Uterus (tissue), 2 donors: ENCODE results near the gene TMCO4.

ENCODE experiments used
- POLR2A ChIP-seq, 2 donors: fragments of 450-650 bp; IDR thresholded peaks; one replicate each; pipeline ENCODE4 v1.6.1; 2016; ENCODE audit warnings: antibody characterized with exemption in 2 of 2, mild to moderate bottlenecking in 1 of 2, moderate library complexity in 1 of 2
- TF ChIP-seq, protein P1 (sequence below), 4 experiments: fragments of 200-600 bp in 2 of 4; fragments of 450-650 bp in 2 of 4; sonication (generic) in 2 of 4; IDR thresholded peaks; one replicate each; pipeline ENCODE4 v1.5.1; 2016 to 2019; ENCODE audit warnings: antibody characterized with exemption in 4 of 4, mild to moderate bottlenecking in 2 of 4, moderate library complexity in 1 of 4

DNA sequence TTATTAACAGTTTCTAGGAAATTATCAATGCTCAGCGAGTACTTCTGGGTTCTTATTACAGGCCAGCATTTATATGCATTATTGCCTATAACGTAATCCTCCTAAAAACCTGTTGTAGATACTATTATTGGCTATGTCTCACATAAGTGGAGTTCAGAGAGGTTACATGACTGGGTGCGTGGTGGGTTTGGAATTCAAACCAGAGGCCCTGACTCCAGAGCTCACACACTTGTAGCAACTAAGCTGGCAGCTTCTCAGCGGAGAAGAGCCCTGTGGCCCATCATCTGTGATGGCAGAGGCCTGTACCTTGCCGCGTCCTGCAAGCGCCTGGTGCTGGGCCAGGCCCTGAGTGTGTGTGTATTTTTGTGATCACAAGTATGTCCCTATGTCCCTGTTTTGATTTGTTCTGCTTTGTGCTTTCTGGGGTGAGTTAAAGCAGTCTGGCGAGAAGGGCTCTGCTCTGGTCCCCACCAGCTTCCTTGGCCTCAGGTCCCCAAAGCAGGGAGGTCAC is 68.3 kb downstream of the TMCO4 start:
- TF ChIP-seq, protein P1, sequence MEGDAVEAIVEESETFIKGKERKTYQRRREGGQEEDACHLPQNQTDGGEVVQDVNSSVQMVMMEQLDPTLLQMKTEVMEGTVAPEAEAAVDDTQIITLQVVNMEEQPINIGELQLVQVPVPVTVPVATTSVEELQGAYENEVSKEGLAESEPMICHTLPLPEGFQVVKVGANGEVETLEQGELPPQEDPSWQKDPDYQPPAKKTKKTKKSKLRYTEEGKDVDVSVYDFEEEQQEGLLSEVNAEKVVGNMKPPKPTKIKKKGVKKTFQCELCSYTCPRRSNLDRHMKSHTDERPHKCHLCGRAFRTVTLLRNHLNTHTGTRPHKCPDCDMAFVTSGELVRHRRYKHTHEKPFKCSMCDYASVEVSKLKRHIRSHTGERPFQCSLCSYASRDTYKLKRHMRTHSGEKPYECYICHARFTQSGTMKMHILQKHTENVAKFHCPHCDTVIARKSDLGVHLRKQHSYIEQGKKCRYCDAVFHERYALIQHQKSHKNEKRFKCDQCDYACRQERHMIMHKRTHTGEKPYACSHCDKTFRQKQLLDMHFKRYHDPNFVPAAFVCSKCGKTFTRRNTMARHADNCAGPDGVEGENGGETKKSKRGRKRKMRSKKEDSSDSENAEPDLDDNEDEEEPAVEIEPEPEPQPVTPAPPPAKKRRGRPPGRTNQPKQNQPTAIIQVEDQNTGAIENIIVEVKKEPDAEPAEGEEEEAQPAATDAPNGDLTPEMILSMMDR (IDR thresholded peaks at IDR 0.05): no peak
- TF ChIP-seq POLR2A (IDR thresholded peaks at IDR 0.05): no peak
